GM18505 (cell line): ENCODE data around the gene MCM3AP.
"Not testable (repeated sequence)": the region's sequence is repeated elsewhere in the genome, so short reads cannot be mapped to it uniquely, and the experiment has no call there.

ENCODE experiments used
- ATAC-seq: cut with Tn5 transposase; IDR thresholded peaks from one replicate; pipeline ENCODE4 v1.9.1; 2021; ENCODE audit not compliant: unreplicated experiment
- POLR2A ChIP-seq: IDR thresholded peaks from 4 replicates; pipeline ENCODE4 v1.6.1; 2011; ENCODE audit warnings: borderline replicate concordance; ENCODE audit not compliant: insufficient read depth, insufficient read length; ENCODE audit errors: extremely low read depth

Gene MCM3AP

GRCh38 chr21:46318464-46318845 lies 33.0 kb upstream of the MCM3AP start:
- no peak for TF ChIP-seq POLR2A
- ATAC-seq: no peak

- TF ChIP-seq POLR2A: no peak
- no peak for ATAC-seq
These were observed 32.5 kb upstream of the MCM3AP start for GRCh38 chr21:46317710-46318463.

- ATAC-seq: no peak
- no peak for TF ChIP-seq POLR2A
These were observed 31.4 kb upstream of the MCM3AP start for GRCh38 chr21:46316708-46317324.

- no peak for TF ChIP-seq POLR2A
- ATAC-seq: no peak
These were observed 29.1 kb upstream of the MCM3AP start for GRCh38 chr21:46314441-46315020.

GRCh38 chr21:46312949-46313348 lies 27.5 kb upstream of the MCM3AP start:
- TF ChIP-seq POLR2A: no peak

GRCh38 chr21:46311568-46311967 lies 26.2 kb upstream of the MCM3AP start:
- ATAC-seq: no peak

More at GRCh38 chr21:46312949-46313348, 27.5 kb upstream of the MCM3AP start:
- ATAC-seq: no peak

GRCh38 chr21:46310260-46310659 lies 24.8 kb upstream of the MCM3AP start:
- not testable (repeated sequence) for ATAC-seq

More at GRCh38 chr21:46311568-46311967, 26.2 kb upstream of the MCM3AP start:
- no peak for TF ChIP-seq POLR2A

GRCh38 chr21:46308431-46308830 lies 23.0 kb upstream of the MCM3AP start:
- no peak for TF ChIP-seq POLR2A
- ATAC-seq: no peak

GRCh38 chr21:46307625-46308024 lies 22.2 kb upstream of the MCM3AP start:
- TF ChIP-seq POLR2A: no peak
- ATAC-seq: no peak

- ATAC-seq: no peak
- no peak for TF ChIP-seq POLR2A
These were observed 19.5 kb upstream of the MCM3AP start for GRCh38 chr21:46304955-46305354.

GRCh38 chr21:46304437-46304836 lies 19.0 kb upstream of the MCM3AP start:
- no peak for TF ChIP-seq POLR2A
- ATAC-seq: no peak

GRCh38 chr21:46301759-46302158 lies 16.3 kb upstream of the MCM3AP start:
- ATAC-seq: no peak
- no peak for TF ChIP-seq POLR2A

- no peak for ATAC-seq
These were observed 13.8 kb upstream of the MCM3AP start for GRCh38 chr21:46299167-46299566.

More at GRCh38 chr21:46299167-46299566, 13.8 kb upstream of the MCM3AP start:
- TF ChIP-seq POLR2A: no peak
